ENCODE data around the gene MIA3.
"Not testable (repeated sequence)": the region's sequence is repeated elsewhere in the genome, so short reads cannot be mapped to it uniquely, and the experiment has no call there.

Gene MIA3

GRCh38 chr1:222618001-222618879 is at the start of gene MIA3:
MIA3 (plus strand) TSS chr1:222618097; CDS start chr1:222618111, 14 bp downstream.
- peak; percentile 31 to 32 for DNase-seq

GRCh38 chr1:222570837-222571236 is 47.1 kb upstream of the MIA3 start:
- no peak for DNase-seq

GRCh38 chr1:222579316-222579715 is 38.6 kb upstream of the MIA3 start:
- DNase-seq, result no peak

- no peak for DNase-seq
Observed at GRCh38 chr1:222582099-222582774, 35.7 kb upstream of the MIA3 start.

GRCh38 chr1:222583079-222583478 is 34.8 kb upstream of the MIA3 start:
- no peak for DNase-seq

- DNase-seq, result no peak
Observed at GRCh38 chr1:222586842-222587241, 31.1 kb upstream of the MIA3 start.

GRCh38 chr1:222588135-222588534 is 29.8 kb upstream of the MIA3 start:
- DNase-seq, result no peak

- peak; percentile 79 to 86 for DNase-seq
Observed at GRCh38 chr1:222589462-222590302, 28.2 kb upstream of the MIA3 start, which contains the start of gene TAF1A. TAF1A (minus strand) TSS chr1:222589933.

GRCh38 chr1:222592171-222592570 is 25.7 kb upstream of the MIA3 start:
- DNase-seq, result no peak

- DNase-seq, result no peak
Observed at GRCh38 chr1:222594789-222595188, 23.1 kb upstream of the MIA3 start.

GRCh38 chr1:222596696-222597095 is 21.2 kb upstream of the MIA3 start:
- no peak for DNase-seq

GRCh38 chr1:222600281-222600680 is 17.6 kb upstream of the MIA3 start:
- no peak for DNase-seq

- no peak for DNase-seq
Observed at GRCh38 chr1:222601257-222601656, 16.6 kb upstream of the MIA3 start.

- DNase-seq, result no peak
Observed at GRCh38 chr1:222606757-222607156, 11.1 kb upstream of the MIA3 start.

- not testable (repeated sequence) for DNase-seq
Observed at GRCh38 chr1:222609111-222609510, 8.8 kb upstream of the MIA3 start.

- no peak for DNase-seq
Observed at GRCh38 chr1:222610728-222611127, 7.2 kb upstream of the MIA3 start.

- DNase-seq, result no peak
Observed at GRCh38 chr1:222613627-222614026, 4.3 kb upstream of the MIA3 start.

- DNase-seq, result no peak
Observed at GRCh38 chr1:222616525-222616924, 1.4 kb upstream of the MIA3 start.

- DNase-seq, result peak; percentile 86 to 92
Observed at GRCh38 chr1:222617367-222617951, 438 bp upstream of the MIA3 start.

- DNase-seq, result peak in 1 of 2 experiments; percentile 5
Observed at GRCh38 chr1:222618880-222619596, 1.1 kb downstream of the MIA3 start.

GRCh38 chr1:222620566-222620965 is 2.7 kb downstream of the MIA3 start:
- no peak for DNase-seq

GRCh38 chr1:222622765-222623164 is 4.9 kb downstream of the MIA3 start:
- no peak for DNase-seq
